Neural crest cell (in vitro differentiated cells): ENCODE measurements around the gene PRKAG2. TPM values are rescaled to one million over a fixed set of nuclear protein-coding genes. Genes with fewer than 3 reads are reported as not detected.

ENCODE experiments used
- DNase-seq: peaks from one replicate; pipeline ENCODE4 v3.0.0; 2021; ENCODE audit warnings: low read depth, mixed read lengths, low spot score
- H3K27ac Mint-ChIP-seq: one replicate; pipeline ENCODE4 v1.8.0; 2021; ENCODE audit warnings: mild to moderate bottlenecking, mixed read lengths; ENCODE audit not compliant: unreplicated experiment
- H3K27me3 Mint-ChIP-seq: 2 replicates; pipeline ENCODE4 v1.8.0; 2021; ENCODE audit warnings: low read depth, mild to moderate bottlenecking, mixed read lengths
- H3K36me3 Mint-ChIP-seq: 2 replicates; pipeline ENCODE4 v1.8.0; 2021; ENCODE audit warnings: low read depth, mild to moderate bottlenecking, mixed read lengths
- H3K4me1 Mint-ChIP-seq: 2 replicates; pipeline ENCODE4 v1.8.0; 2021; ENCODE audit warnings: mixed read lengths
- H3K4me3 Mint-ChIP-seq: one replicate; pipeline ENCODE4 v1.8.0; 2021; ENCODE audit warnings: mild to moderate bottlenecking, mixed read lengths
- H3K9me3 Mint-ChIP-seq: 2 replicates; pipeline ENCODE4 v1.8.0; 2021; ENCODE audit warnings: mixed read lengths
- total RNA-seq: library from RNA; stranded (reverse); gene quantifications from 2 replicates; pipeline ENCODE4 v1.2.1, GENCODE V29; 2021
- TF ChIP-seq, protein P1 (sequence below): fragments of 200-600 bp; sonication (generic); conservative IDR thresholded peaks from 2 replicates; pipeline ENCODE4 v1.5.0; 2021; ENCODE audit warnings: antibody characterized with exemption, mild to moderate bottlenecking

Gene PRKAG2
- total RNA-seq, 1 donor from 2014 or later, result 12.5 TPM

DNA sequence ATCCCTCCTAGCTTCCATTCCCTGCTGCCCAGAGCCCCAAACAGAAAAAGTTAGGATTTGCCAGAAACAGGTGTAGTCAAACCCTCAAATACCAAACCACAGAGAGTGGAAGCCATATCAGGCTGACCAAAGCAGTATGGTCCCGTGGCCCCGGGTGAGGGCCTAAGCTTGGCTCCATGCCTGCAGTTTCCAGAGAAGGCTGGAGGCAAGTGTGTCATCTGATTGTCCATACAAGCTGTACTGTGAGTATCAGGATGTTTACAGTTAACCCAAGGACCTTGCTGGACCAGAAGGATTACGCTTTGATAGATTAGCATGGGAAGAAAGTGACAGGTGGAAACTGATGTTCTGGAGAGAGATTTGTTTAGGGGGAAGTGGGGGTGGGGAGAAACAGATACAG lies 96.3 kb downstream of the PRKAG2 start:
- peaks cover 2% of the 10 kb centered on the region for H3K9me3 Mint-ChIP-seq
- TF ChIP-seq, protein P1, sequence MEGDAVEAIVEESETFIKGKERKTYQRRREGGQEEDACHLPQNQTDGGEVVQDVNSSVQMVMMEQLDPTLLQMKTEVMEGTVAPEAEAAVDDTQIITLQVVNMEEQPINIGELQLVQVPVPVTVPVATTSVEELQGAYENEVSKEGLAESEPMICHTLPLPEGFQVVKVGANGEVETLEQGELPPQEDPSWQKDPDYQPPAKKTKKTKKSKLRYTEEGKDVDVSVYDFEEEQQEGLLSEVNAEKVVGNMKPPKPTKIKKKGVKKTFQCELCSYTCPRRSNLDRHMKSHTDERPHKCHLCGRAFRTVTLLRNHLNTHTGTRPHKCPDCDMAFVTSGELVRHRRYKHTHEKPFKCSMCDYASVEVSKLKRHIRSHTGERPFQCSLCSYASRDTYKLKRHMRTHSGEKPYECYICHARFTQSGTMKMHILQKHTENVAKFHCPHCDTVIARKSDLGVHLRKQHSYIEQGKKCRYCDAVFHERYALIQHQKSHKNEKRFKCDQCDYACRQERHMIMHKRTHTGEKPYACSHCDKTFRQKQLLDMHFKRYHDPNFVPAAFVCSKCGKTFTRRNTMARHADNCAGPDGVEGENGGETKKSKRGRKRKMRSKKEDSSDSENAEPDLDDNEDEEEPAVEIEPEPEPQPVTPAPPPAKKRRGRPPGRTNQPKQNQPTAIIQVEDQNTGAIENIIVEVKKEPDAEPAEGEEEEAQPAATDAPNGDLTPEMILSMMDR, result no peak
- H3K4me3 Mint-ChIP-seq, result no peak overlapping the region
- H3K27ac Mint-ChIP-seq, result no peak overlapping the region
- no peak for DNase-seq
- peaks cover 7% of the 10 kb centered on the region for H3K27me3 Mint-ChIP-seq
- no peaks in the 10 kb centered on the region for H3K36me3 Mint-ChIP-seq
- H3K4me1 Mint-ChIP-seq, result no peaks in the 10 kb centered on the region

DNA sequence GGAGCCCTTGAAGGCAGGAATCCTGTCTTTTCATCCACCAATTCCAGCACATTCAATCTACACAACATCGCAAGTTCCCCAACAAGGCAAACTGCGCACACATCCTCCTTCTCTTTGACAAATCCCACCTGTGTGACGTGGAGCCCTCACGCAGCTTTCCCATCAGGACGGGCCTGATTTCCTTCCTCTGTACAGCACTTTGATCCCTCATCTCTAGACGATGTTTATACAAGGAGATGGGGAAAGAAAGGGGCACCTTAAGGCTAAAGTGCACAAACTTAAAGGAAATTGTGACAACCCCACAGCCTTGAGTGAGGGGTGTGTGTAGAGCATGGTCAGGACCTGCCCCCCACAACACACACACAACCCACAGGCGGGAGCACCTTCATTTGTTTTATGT lies 97.2 kb downstream of the PRKAG2 start:
- Mint-ChIP-seq H3K4me1 (no peaks in the 10 kb centered on the region), H3K27me3 (peaks cover 7% of the 10 kb centered on the region), H3K4me3 (no peak overlapping the region), H3K36me3 (no peaks in the 10 kb centered on the region), H3K9me3 (peaks cover 2% of the 10 kb centered on the region), H3K27ac (no peak overlapping the region)
- TF ChIP-seq, protein P1, result no peak
- DNase-seq, result no peak

DNA sequence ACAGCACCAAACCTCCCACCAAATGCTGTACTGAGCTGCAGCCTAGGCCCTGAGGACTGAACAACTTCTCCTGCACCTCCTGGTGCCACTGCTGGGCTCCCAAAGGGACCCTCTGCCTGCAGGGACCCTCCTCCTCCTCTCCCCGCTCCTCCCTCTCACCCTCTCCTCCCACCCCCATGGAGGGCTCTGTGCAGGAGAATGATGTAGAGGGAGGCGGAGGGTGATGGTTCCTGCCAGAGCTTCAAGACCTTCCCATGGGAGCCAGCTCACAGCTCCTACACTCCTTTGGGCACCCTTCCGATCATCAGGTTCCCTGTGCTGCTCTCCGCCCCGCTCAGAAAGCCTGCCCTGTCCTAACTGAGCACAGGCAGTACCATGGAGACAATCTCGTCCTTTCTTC lies 97.7 kb downstream of the PRKAG2 start:
- peaks cover 2% of the 10 kb centered on the region for H3K9me3 Mint-ChIP-seq
- TF ChIP-seq, protein P1, result no peak
- DNase-seq, result no peak
- H3K4me1 Mint-ChIP-seq, result no peaks in the 10 kb centered on the region
- H3K27ac Mint-ChIP-seq, result no peak overlapping the region
- H3K27me3 Mint-ChIP-seq, result peaks cover 7% of the 10 kb centered on the region
- H3K4me3 Mint-ChIP-seq, result no peak overlapping the region
- H3K36me3 Mint-ChIP-seq, result no peaks in the 10 kb centered on the region

DNA sequence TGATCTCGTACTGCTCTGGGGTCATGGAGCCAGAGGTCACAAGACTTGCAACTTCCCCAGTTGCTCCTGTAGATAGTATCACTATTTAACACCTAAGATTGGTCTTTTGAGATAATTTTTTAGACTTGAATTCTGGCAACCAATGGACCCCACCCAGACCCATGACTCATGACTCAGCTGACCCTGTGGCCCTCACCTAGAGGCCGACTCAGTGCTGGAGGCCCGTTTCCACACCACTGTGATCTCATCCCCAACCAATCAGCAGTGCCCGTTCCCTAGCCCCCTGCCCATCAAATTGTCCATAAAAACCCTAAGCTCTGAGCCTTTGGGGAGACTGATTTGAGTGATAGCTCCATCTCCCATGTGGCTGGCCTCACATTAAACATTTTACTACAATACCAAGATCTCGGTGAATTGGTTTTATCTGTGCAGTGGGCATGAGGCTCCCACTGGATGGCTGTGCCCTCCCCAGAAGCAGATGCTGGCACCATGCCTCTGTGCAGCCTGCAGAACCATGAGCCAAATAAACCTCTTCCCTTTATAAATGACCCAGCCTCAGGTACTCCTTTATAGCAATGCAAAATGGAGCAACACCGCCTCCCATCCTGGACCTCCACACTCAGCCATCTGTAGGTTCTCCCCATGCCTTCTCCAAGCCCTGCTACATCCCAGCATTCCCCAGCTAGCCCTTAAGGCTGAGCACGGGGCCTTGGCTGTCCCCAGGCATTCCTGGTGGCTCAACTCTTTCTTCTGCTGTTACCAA lies 98.8 kb downstream of the PRKAG2 start:
- TF ChIP-seq, protein P1, result no peak
- Mint-ChIP-seq H3K4me1 (no peaks in the 10 kb centered on the region), H3K27ac (no peak overlapping the region), H3K27me3 (peaks cover 7% of the 10 kb centered on the region), H3K9me3 (peaks cover 2% of the 10 kb centered on the region), H3K4me3 (no peak overlapping the region), H3K36me3 (no peaks in the 10 kb centered on the region)
- DNase-seq, result no peak

DNA sequence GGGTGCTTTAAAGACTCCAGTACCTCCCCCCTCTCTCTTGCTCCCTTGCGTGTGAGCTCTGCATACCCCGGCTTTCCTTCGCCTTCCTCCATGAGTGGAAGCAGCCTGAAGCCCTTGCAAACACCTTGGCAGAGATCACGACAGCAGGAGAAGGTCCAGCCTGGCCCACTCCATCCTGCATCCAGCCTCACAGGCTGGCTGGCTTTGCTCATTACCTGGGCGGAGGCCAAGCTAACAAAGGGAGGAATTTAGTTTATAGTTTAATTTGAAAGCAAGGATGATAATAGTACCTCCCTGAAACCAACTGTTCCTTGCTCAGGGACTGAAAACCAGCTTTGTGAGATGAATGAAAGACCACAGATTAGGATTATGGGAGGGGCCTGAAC lies 99.4 kb downstream of the PRKAG2 start:
- H3K4me1 Mint-ChIP-seq, result no peaks in the 10 kb centered on the region
- DNase-seq, result no peak
- peaks cover 2% of the 10 kb centered on the region for H3K9me3 Mint-ChIP-seq
- H3K27me3 Mint-ChIP-seq, result peaks cover 8% of the 10 kb centered on the region
- TF ChIP-seq, protein P1, result no peak
- H3K4me3 Mint-ChIP-seq, result no peak overlapping the region
- H3K36me3 Mint-ChIP-seq, result no peaks in the 10 kb centered on the region
- no peak overlapping the region for H3K27ac Mint-ChIP-seq
